H1 (cell line): ENCODE measurements around the gene TMEM245. TPM values are rescaled to one million over a fixed set of nuclear protein-coding genes. Genes with fewer than 3 reads are reported as not detected.

ENCODE experiments used
- CTCF ChIA-PET: fragments of 300-600 bp; sonication (Branson Sonifier 250); formaldehyde crosslinking; loops from one replicate; lab custom pipeline; 2021; ENCODE audit not compliant: partially characterized antibody; lab: Charles Lee
- POLR2A ChIA-PET: fragments of 300-600 bp; sonication (Branson Sonifier 250); formaldehyde crosslinking; loops from one replicate; lab custom pipeline; 2021; ENCODE audit warnings: inconsistent platforms; ENCODE audit not compliant: partially characterized antibody; lab: Charles Lee
- DNase-seq, 2 experiments: peaks; one replicate each; pipeline versions ENCODE4 v3.0.0 to v3.0.0-alpha.2; 2010 to 2022; ENCODE audit warnings: low spot score in 2 of 2, low read depth in 1 of 2, mixed read lengths in 1 of 2
- FAIRE-seq: peaks from 2 replicates; lab custom pipeline; 2011; peaks lifted over from hg19 to GRCh38; lab: Jason Lieb, UNC
- H2AFZ ChIP-seq: 2 replicates; pipeline ENCODE4 v1.8.1; 2012; ENCODE audit warnings: low read length, inconsistent platforms
- H2AK5ac ChIP-seq: 2 replicates; pipeline ENCODE4 v1.6.1; 2013; ENCODE audit warnings: low read depth, low read length
- H2BK120ac ChIP-seq: replicated peaks from 2 replicates; pipeline ENCODE3; 2013; ENCODE audit warnings: low read depth, low read length, inconsistent platforms
- H2BK12ac ChIP-seq: 2 replicates; pipeline ENCODE4 v1.6.1; 2013; ENCODE audit warnings: low read depth, low read length
- H2BK15ac ChIP-seq: 2 replicates; pipeline ENCODE4 v1.6.1; 2013; ENCODE audit warnings: low read length
- H2BK20ac ChIP-seq: 2 replicates; pipeline ENCODE4 v1.6.1; 2013; ENCODE audit warnings: low read length
- H2BK5ac ChIP-seq: 2 replicates; pipeline ENCODE4 v1.6.1; 2013; ENCODE audit warnings: low read depth, low read length
- H3K14ac ChIP-seq: 2 replicates; pipeline ENCODE4 v1.6.1; 2013; ENCODE audit warnings: inconsistent platforms; ENCODE audit not compliant: insufficient read length
- H3K18ac ChIP-seq: 2 replicates; pipeline ENCODE4 v1.6.1; 2013; ENCODE audit warnings: low read length; ENCODE audit errors: extremely low read depth
- H3K23ac ChIP-seq: 2 replicates; pipeline ENCODE4 v1.6.1; 2013; ENCODE audit warnings: inconsistent platforms; ENCODE audit not compliant: insufficient read length
- H3K23me2 ChIP-seq: 2 replicates; pipeline ENCODE4 v1.6.1; 2013; ENCODE audit warnings: low read depth, low read length
- H3K27ac ChIP-seq: 2 replicates; pipeline ENCODE4 v1.6.1; 2011; ENCODE audit warnings: low read depth, low read length, inconsistent platforms
- H3K27me3 ChIP-seq, 4 experiments: replicated peaks in 1 of 4; 1 replicate in 1 of 4; 2 replicates in 3 of 4; pipeline versions ENCODE4 v1.6.1 to v1.8.1; 2011 to 2013; ENCODE audit warnings: low read length in 3 of 4, mild to moderate bottlenecking in 3 of 4, inconsistent platforms in 2 of 4, mixed read lengths in 2 of 4, moderate library complexity in 1 of 4; ENCODE audit not compliant: control insufficient read depth in 3 of 4, insufficient read depth in 3 of 4; ENCODE audit errors: extremely low read depth in 1 of 4
- H3K36me3 ChIP-seq, 4 experiments: 2 replicates each; pipeline versions ENCODE4 v1.6.1 to v1.8.1; 2011 to 2013; ENCODE audit warnings: mild to moderate bottlenecking in 4 of 4, low read length in 3 of 4, moderate library complexity in 2 of 4, control low read depth in 1 of 4, inconsistent platforms in 1 of 4; ENCODE audit not compliant: insufficient read depth in 4 of 4, control insufficient read depth in 2 of 4
- H3K4ac ChIP-seq: replicated peaks from 2 replicates; pipeline ENCODE3; 2013; ENCODE audit warnings: low read length, low read depth, mixed read lengths, inconsistent platforms; ENCODE audit not compliant: insufficient read length
- H3K4me1 ChIP-seq, 4 experiments: replicated peaks in 1 of 4; 1 replicate in 1 of 4; 2 replicates in 3 of 4; pipeline versions ENCODE4 v1.6.1 to v1.8.1; 2011 to 2013; ENCODE audit warnings: low read length in 3 of 4, inconsistent platforms in 2 of 4, mixed read lengths in 1 of 4; ENCODE audit not compliant: insufficient read depth in 4 of 4, control insufficient read depth in 3 of 4
- H3K4me2 ChIP-seq, 2 experiments: 2 replicates each; pipeline versions ENCODE4 v1.6.1 to v1.8.1; 2011 to 2013; ENCODE audit warnings: low read depth in 2 of 2, low read length in 2 of 2, control low read depth in 1 of 2, inconsistent platforms in 1 of 2, mild to moderate bottlenecking in 1 of 2; ENCODE audit not compliant: insufficient read depth in 1 of 2
- H3K4me3 ChIP-seq, 4 experiments: fragments of 200-600, 300-600 bp in 1 of 4; sonication (generic), shearing (Covaris generic), sonication (Bioruptor Twin) in 1 of 4; 2 replicates each; pipeline versions ENCODE4 v1.5.1 to v1.8.1; 2011 to 2016; ENCODE audit warnings: low read length in 4 of 4, low read depth in 3 of 4, control low read depth in 2 of 4, inconsistent platforms in 2 of 4, mild to moderate bottlenecking in 2 of 4, mixed read lengths in 1 of 4, moderate library complexity in 1 of 4; ENCODE audit not compliant: insufficient read depth in 2 of 4; ENCODE audit errors: extremely low read depth in 1 of 4
- H3K56ac ChIP-seq: replicated peaks from 2 replicates; pipeline ENCODE3; 2013; ENCODE audit warnings: low read depth, mild to moderate bottlenecking, mixed read lengths, low read length, inconsistent platforms; ENCODE audit not compliant: insufficient read length
- H3K79me1 ChIP-seq: 2 replicates; pipeline ENCODE4 v1.6.1; 2013; ENCODE audit warnings: low read depth, low read length, control low read depth
- H3K79me2 ChIP-seq, 2 experiments: 2 replicates each; pipeline versions ENCODE4 v1.6.1 to v1.8.1; 2012 to 2013; ENCODE audit warnings: low read length in 2 of 2, mild to moderate bottlenecking in 2 of 2, inconsistent platforms in 1 of 2; ENCODE audit not compliant: insufficient read depth in 2 of 2, control insufficient read depth in 1 of 2
- H3K9ac ChIP-seq, 4 experiments: replicated peaks in 1 of 4; 1 replicate in 1 of 4; 2 replicates in 3 of 4; pipeline versions ENCODE4 v1.6.1 to v1.8.1; 2011 to 2013; ENCODE audit warnings: low read depth in 3 of 4, low read length in 3 of 4, control low read depth in 2 of 4, mild to moderate bottlenecking in 2 of 4, moderate library complexity in 2 of 4, inconsistent platforms in 1 of 4; ENCODE audit errors: extremely low read depth in 1 of 4
- H3K9me3 ChIP-seq, 2 experiments: 2 replicates each; pipeline versions ENCODE4 v1.6.1 to v1.8.1; 2012 to 2013; ENCODE audit warnings: mild to moderate bottlenecking in 2 of 2, moderate library complexity in 2 of 2, control low read depth in 1 of 2, inconsistent platforms in 1 of 2, low read depth in 1 of 2, low read length in 1 of 2, mixed read lengths in 1 of 2; ENCODE audit not compliant: insufficient read depth in 2 of 2
- H4K20me1 ChIP-seq, 2 experiments: replicated peaks in 1 of 2; 2 replicates each; pipeline versions ENCODE3 to v1.8.1; 2011 to 2013; ENCODE audit warnings: inconsistent platforms in 2 of 2, low read length in 2 of 2, mild to moderate bottlenecking in 1 of 2; ENCODE audit not compliant: insufficient read depth in 2 of 2, control insufficient read depth in 1 of 2
- H4K5ac ChIP-seq: 2 replicates; pipeline ENCODE4 v1.6.1; 2013; ENCODE audit warnings: low read length, low read depth, mixed read lengths, inconsistent platforms; ENCODE audit not compliant: insufficient read length
- H4K8ac ChIP-seq: 2 replicates; pipeline ENCODE4 v1.8.0; 2013; ENCODE audit warnings: mild to moderate bottlenecking, moderate library complexity, low read length, inconsistent platforms; ENCODE audit not compliant: insufficient read depth; ENCODE audit errors: extremely low read depth
- H4K91ac ChIP-seq: replicated peaks from 2 replicates; pipeline ENCODE3; 2013; ENCODE audit warnings: low read length, mixed read lengths, inconsistent platforms; ENCODE audit not compliant: insufficient read length
- SIX5 ChIP-seq: IDR thresholded peaks from 2 replicates; pipeline ENCODE4 v1.6.1; 2011; ENCODE audit warnings: mild to moderate bottlenecking, low read depth, low read length
- TBP ChIP-seq: IDR thresholded peaks from 2 replicates; pipeline ENCODE4 v1.6.1; 2011; ENCODE audit warnings: low read depth, low read length, improper control_type of control experiment
- WGBS, 2 experiments: shearing (Covaris generic) in 1 of 2; methylation state at CpG; one replicate each; pipeline versions ENCODE4 v1.1.6 to v1.1.7; 2013 to 2015; ENCODE audit warnings: low lambda C conversion rate in 2 of 2, mixed read lengths in 2 of 2, inconsistent platforms in 1 of 2, low coverage in 1 of 2, missing lambda C conversion rate in 1 of 2; ENCODE audit not compliant: insufficient replicate concordance in 2 of 2, insufficient coverage in 1 of 2, insufficient read length in 1 of 2; ENCODE audit errors: extremely low coverage in 1 of 2, missing lambda C conversion rate in 1 of 2; 5-methylcytosine and 5-hydroxymethylcytosine counted together
- polyA plus RNA-seq, 7 experiments: library from polyadenylated mRNA; depleted of rRNA in 3 of 7; stranded (reverse) in 5 of 7; unstranded in 2 of 7; fragments of >200 nt in 5 of 7; fragments of 200-250 nt in 2 of 7; gene quantifications; 1 replicate in 5 of 7; 2 replicates in 1 of 7; 4 replicates in 1 of 7; pipeline versions ENCODE4 v1.2.1 to v1.2.3, GENCODE V29; 2011 to 2013; ENCODE audit warnings: missing spikeins in 2 of 7, mixed read lengths in 2 of 7
- total RNA-seq: library from RNA; stranded (reverse); fragmentation: NEBNext Ultra II Directional; extraction: Animal tissue kit (Norgen Biotek cat#: 25700); gene quantifications from 2 replicates; pipeline ENCODE4 v1.2.1, GENCODE V29; 2021

Gene TMEM245
- total and polyA plus RNA-seq, 2 of the 8 experiments (the other 6 are each of a cell fraction or from before 2014, with no cell fraction given): 44.3 to 45.8 TPM

DNA sequence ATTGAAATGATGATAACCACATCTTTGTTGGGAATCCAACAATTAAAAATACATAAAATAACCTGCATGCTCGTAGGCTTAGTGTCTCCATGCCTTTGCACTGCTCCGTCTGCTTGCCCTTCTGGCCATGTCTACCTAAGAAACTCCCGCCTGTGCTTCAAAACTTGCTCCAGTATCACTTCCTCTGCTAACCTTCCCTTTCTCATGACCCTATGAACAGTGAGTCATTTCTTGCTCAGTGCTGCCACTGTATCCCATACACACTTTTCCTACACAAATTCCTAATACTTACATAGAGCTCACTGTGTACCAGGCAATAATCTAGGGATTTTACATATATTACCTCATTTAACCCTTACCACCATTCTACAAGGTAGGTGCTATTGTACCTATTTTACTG, 33.5 kb downstream of the TMEM245 start:
- H3K4me3 ChIP-seq: no peak overlapping the region
- DNase-seq (no peak), FAIRE-seq (no peak)
- no peak overlapping the region for H2BK15ac ChIP-seq
- peaks cover 3% of the 10 kb centered on the region for H3K79me1 ChIP-seq
- H3K18ac ChIP-seq: no peak overlapping the region
- H2AFZ ChIP-seq: no peak overlapping the region
- no peak overlapping the region for H4K5ac ChIP-seq
- H3K4me2 ChIP-seq: no peak overlapping the region
- ChIA-PET CTCF (no interaction called here), POLR2A (no interaction called here)
- H3K23ac ChIP-seq: no peak overlapping the region
- H2BK5ac ChIP-seq: no peak overlapping the region
- H3K27ac ChIP-seq: no peak overlapping the region
- no peak overlapping the region for H3K4ac ChIP-seq
- H3K23me2 ChIP-seq: no peaks in the 10 kb centered on the region
- H3K9me3 ChIP-seq: no peaks in the 10 kb centered on the region
- peaks cover 0 to 3% of the 10 kb centered on the region in 2 experiments; a peak in 1 of 4 replicates for H3K79me2 ChIP-seq
- peaks cover 0 to 4% of the 10 kb centered on the region in 2 experiments for H4K20me1 ChIP-seq
- H3K56ac ChIP-seq: no peak overlapping the region
- no peak overlapping the region for H4K91ac ChIP-seq
- no peak overlapping the region for H2AK5ac ChIP-seq
- WGBS, 2 experiments: 94% methylated on average over 3 of the region's 3 CpGs; no CpG with 5 or more reads in 1 of the 2 experiments
- no peak overlapping the region for H3K9ac ChIP-seq
- no peak overlapping the region for H2BK120ac ChIP-seq
- no peak overlapping the region for H4K8ac ChIP-seq
- H2BK20ac ChIP-seq: no peak overlapping the region
- H3K4me1 ChIP-seq: no peaks in the 10 kb centered on the region
- no peak for TF ChIP-seq SIX5
- no peak for TF ChIP-seq TBP
- peaks cover 4 to 62% (median 18%) of the 10 kb centered on the region in 4 experiments; a peak in 7 of 8 replicates for H3K36me3 ChIP-seq
- no peak overlapping the region for H3K14ac ChIP-seq
- H2BK12ac ChIP-seq: no peak overlapping the region
- H3K27me3 ChIP-seq: no peaks in the 10 kb centered on the region
